AG09309 (cell line): ENCODE measurements around the gene ZBTB11.

Experiments
- DNase-seq: peaks from one replicate; pipeline ENCODE4 v3.0.0-alpha.2; 2010; ENCODE audit warnings: low read depth
- H3K4me3 ChIP-seq: 2 replicates; pipeline ENCODE4 v1.5.1; 2011; ENCODE audit warnings: mild to moderate bottlenecking, low read depth, low read length, moderate library complexity; ENCODE audit not compliant: control insufficient read depth
- CTCF ChIP-seq: IDR thresholded peaks from 2 replicates; pipeline ENCODE4 v1.5.1; 2011; ENCODE audit warnings: mild to moderate bottlenecking, low read depth, low read length, inconsistent platforms; ENCODE audit not compliant: insufficient read depth, control insufficient read depth; ENCODE audit errors: missing control alignments

Gene ZBTB11

GRCh38 chr3:101676765-101677435, at the start of gene ZBTB11:
Gene ZBTB11 (minus strand): TSS chr3:101677132. CDS start chr3:101676914, 218 bp downstream.
- peak; percentile 63 for TF ChIP-seq CTCF
- DNase-seq, result peak; percentile 99
- H3K4me3 ChIP-seq, result peak within 1 kb of the TSS; percentile 99

- peak overlapping the region; percentile 73 for H3K4me3 ChIP-seq
- no peak for TF ChIP-seq CTCF
- no peak for DNase-seq
These were observed 49.0 kb upstream of the ZBTB11 start for GRCh38 chr3:101725890-101726275.

- no peak for TF ChIP-seq CTCF
- peak overlapping the region; percentile 73 for H3K4me3 ChIP-seq
- DNase-seq, result no peak
These were observed 48.4 kb upstream of the ZBTB11 start for GRCh38 chr3:101725194-101725889.

GRCh38 chr3:101724329-101725193, 47.6 kb upstream of the ZBTB11 start, which contains the start of gene CEP97:
Gene CEP97 (plus strand): TSS chr3:101724614. CDS start chr3:101724677, 63 bp downstream.
- peak; percentile 50 for DNase-seq
- peak within 1 kb of the TSS; percentile 73 for H3K4me3 ChIP-seq
- TF ChIP-seq CTCF, result no peak

GRCh38 chr3:101722394-101723173, 45.7 kb upstream of the ZBTB11 start:
- DNase-seq, result no peak
- H3K4me3 ChIP-seq, result no peak overlapping the region
- no peak for TF ChIP-seq CTCF
